Activated CD4-positive, CD25-positive, alpha-beta regulatory T cell treated with anti-CD3 and anti-CD28 coated beads, Interleukin-2, amount 50 U/mL, for 24 hours (primary cell): ENCODE data around the gene ATRAID.
"Not testable (repeated sequence)": the region's sequence is repeated elsewhere in the genome, so short reads cannot be mapped to it uniquely, and the experiment has no call there.

ENCODE experiments used
- ATAC-seq, 2 donors: fragments of 150-1000 bp; cut with Tn5 transposase; one replicate each; pipeline ENCODE4 v1.10.0; 2021; ENCODE audit warnings: mild to moderate bottlenecking in 1 of 2, moderate library complexity in 1 of 2

ATRAID gene

DNA sequence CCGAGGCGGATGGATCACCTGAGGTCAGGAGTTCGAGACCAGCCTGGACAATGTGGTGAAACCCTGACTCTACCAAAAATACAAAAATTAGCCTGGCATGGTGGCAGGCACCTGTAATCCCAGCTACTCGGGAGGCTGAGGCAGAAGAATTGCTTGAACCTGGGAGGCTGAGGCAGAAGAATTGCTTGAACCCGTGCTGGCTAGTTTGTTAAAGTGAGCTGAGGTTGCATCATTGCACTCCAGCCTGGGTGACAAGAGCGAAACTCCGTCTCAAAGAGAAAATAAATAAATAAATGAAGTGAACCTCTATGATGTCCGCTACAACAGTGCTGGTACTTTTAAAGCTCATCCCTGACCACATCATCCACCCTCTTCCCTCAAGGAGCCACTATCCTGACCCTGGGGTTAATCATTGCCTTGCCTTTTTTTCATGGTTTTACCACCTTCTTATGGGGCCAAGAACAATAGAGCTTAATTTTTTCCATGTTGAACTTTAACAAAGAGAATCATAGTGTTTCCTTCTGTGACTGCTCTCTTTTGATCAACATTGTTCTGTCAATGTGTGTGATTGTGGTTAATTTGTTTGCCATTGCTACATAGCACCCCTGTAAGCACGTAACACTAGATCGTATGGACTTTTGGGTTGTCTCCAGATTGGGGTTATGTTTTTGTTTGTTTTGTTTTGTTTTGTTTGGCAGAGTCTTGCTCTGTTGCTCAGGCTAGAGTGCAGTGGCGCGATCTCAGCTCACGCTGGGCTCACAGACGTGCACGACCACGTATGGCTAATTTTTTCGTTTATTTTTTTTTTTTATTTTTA lies 17.1 kb upstream of the ATRAID start:
- ATAC-seq: no peak

DNA sequence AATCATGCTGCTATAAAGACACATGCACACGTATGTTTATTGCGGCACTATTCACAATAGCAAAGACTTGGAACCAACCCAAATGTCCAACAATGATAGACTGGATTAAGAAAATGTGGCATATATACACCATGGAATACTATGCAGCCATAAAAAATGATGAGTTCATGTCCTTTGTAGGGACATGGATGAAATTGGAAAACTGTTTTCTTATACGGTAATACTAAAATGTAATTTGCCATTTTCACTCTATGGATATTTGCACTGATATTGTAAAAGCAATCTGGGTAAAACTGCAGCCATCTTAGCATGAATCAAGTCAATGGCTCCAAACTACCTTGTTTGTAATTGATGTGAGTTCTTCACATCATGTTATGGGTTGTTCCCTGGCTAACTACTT lies 16.0 kb upstream of the ATRAID start:
- ATAC-seq: not testable (repeated sequence)

GRCh38 chr2:27198068-27198467 lies 13.8 kb upstream of the ATRAID start:
- ATAC-seq: not testable (repeated sequence)

- ATAC-seq: no peak
Measured at GRCh38 chr2:27198627-27199026, 13.2 kb upstream of the ATRAID start.

DNA sequence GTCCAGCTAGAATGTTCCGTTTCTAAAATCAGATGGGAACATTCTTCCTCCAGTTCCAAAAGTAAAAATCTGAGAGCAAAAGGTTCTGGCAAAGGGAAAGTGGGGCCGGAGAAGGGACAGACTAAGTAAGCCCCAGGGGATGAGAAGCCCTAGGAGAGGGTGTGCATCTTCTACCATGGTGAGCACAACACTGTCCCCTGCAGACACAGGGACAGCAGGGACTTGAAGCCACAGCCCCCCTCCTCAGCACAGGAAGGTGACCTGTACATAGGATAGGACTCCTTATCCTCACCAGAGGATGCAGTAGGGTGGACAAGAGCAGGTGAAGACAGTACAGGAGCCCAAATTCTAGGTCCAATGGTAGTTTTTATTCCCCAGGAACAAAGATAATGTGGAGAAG lies 12.6 kb upstream of the ATRAID start:
- no peak for ATAC-seq

DNA sequence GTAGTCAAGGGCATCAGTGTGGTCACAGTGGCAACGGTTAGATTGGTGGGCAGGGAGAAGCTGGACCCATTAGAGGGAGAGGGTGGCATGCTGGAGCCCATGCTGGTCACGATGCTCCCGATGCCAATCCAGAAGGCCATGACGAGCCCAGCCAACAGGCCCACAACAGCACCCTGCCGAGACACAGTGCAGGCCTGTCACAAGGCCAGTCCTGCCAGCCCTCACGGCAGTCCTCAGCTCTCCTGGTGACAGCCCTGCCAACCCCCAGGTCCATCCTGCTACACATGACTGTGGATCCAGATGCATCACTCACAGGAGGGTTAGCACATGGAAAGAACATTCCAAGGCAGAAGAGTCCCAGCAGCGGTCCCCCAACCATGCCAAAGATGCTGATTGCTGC lies 10.2 kb upstream of the ATRAID start:
- no peak for ATAC-seq

GRCh38 chr2:27202854-27203253 lies 9.0 kb upstream of the ATRAID start:
- no peak for ATAC-seq

- no peak for ATAC-seq
Measured at GRCh38 chr2:27203741-27204140, 8.1 kb upstream of the ATRAID start.

DNA sequence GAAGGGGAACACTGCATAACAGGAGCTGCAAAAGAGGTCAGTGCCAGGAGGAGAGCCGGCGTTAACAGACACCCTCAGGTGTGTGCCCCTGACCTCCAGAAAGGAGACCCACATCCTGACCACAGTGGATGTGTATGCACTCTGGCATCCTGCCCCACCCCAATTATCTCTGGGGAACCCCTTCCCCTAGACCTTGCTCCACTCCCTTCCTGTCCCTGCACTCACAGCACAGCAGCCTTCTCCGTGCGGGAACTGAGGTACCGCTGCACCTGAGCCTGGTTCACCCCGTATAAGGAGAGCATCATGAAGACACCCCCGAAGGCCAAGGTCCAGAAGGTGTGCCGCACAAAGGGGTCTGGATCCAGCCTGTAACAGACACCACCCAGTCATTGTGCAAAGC lies 7.3 kb upstream of the ATRAID start:
- ATAC-seq: no peak

DNA sequence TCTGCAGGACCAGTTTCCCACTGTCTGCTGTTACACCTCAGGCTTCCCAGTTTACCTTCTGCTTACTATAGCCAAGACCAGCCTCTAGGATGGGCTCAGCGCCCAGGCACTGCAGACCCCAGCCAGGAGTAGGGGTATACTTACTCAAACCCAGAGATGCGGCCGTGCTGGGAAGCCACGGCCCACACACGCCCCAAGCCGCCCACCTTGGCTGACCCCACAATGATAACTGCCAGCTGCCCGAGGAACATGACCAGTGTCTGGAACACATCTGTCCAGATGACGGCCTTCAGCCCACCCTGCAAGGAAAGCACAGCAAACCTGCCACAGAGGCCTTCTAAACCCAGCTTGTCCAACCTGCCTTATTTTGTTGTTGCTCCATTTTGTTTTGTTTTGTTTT lies 6.6 kb upstream of the ATRAID start:
- ATAC-seq: no peak

DNA sequence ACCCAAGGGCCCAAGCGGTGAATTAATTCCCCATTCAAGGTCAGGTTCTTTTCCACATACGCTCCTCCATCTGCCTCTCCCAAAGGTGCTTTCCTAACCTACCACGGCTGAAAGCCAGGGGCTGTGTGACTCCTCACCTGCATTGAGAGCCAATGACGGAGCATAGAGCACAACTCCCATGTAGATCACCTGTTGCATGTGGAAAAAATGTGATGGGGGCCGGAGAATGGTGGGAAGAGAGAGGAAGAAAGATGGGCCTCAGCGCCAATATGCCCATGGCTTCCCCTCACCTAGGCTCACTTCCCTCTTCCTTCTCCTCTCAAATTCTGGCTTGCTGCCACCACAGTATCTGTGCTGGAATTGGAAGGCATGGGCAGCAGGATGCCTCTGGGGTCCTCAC lies 5.5 kb upstream of the ATRAID start:
- no peak for ATAC-seq

DNA sequence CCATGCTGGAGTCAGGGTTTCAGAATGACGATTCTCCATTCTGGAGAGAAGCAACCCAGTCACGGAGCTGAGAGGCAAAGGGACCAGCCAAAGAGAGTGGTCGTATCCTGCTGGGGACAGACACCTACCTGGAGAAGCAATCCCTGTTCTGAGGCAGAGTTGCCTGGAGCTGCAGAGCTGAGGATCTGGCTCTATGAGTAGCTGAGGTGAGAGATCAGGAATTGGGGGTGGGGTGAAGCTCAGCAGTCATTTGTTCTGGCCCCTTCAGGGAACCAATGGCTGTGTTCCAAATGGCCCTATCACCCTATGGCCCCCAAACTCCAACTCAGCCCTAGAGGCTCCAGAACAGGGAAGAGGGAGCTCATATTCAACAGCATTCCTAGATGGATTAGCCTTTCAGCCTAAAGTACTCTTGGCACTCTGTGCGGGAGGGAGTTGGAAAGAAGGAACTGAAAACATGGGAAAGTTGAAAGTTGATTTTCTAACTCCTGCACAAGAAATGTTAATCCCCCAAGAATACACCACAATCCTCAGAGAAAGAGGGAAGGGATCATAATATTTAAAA lies 3.3 kb upstream of the ATRAID start:
- no peak for ATAC-seq

DNA sequence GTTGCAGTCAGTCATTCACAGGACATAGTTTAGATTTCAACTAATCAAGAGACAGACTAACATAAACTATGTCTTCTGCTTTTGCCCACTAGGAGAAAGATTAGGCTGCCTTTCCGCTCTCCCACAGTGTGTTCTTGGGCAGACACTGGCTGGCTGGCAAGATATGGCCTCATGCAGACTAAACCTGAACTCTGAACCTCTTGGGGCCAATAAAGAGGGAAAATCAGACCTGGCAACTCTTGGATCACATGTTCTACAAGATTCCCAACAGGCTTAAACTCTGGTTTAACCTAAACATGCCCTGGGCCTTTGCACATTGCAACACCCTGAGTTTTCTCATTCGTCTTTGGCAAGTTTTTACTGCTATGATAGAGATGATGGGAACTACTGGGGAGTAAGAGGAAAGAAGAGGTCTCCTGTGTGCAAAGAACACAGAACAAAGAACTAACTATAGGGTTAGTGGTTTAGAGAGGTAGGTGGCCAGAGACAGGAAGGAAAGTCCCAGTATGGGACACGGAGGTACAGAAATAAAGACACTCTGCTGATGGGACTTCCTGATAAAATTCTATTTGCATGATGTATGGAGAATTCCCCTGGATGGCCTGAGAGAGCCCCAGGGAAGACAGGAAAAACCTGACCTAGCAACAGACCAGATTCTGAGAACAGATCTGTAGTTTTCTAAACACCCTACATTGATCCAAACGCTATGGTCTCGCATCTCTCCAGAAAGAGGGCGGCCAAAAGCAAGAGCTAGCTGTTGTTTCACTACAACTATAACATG lies 2.0 kb upstream of the ATRAID start:
- ATAC-seq: no peak

GRCh38 chr2:27211241-27211942 lies 449 bp upstream of the ATRAID start:
- ATAC-seq: no peak

- ATAC-seq: peak; percentile 20 to 25
Measured at GRCh38 chr2:27212626-27213471, 1.0 kb downstream of the ATRAID start.

- ATAC-seq: no peak
Measured at GRCh38 chr2:27214941-27215340, 3.1 kb downstream of the ATRAID start.

DNA sequence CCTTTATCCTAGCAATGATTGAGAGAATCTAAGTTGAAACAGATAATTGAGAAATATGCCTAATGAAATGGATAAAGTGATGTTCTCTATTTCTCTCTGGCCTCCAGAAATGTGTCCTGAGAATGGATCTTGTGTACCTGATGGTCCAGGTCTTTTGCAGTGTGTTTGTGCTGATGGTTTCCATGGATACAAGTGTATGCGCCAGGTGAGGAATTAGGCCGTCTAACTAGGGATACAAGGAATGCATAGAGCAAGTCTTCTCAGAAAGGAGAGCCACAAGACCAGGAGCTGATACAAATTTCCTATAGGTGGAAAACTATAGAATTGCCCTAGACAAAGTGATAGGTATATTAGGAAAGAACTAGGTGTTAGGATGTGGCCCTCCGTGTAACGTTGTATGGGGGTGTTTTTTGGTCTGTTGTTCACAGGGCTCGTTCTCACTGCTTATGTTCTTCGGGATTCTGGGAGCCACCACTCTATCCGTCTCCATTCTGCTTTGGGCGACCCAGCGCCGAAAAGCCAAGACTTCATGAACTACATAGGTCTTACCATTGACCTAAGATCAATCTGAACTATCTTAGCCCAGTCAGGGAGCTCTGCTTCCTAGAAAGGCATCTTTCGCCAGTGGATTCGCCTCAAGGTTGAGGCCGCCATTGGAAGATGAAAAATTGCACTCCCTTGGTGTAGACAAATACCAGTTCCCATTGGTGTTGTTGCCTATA lies 4.7 kb downstream of the ATRAID start:
- ATAC-seq: no peak

DNA sequence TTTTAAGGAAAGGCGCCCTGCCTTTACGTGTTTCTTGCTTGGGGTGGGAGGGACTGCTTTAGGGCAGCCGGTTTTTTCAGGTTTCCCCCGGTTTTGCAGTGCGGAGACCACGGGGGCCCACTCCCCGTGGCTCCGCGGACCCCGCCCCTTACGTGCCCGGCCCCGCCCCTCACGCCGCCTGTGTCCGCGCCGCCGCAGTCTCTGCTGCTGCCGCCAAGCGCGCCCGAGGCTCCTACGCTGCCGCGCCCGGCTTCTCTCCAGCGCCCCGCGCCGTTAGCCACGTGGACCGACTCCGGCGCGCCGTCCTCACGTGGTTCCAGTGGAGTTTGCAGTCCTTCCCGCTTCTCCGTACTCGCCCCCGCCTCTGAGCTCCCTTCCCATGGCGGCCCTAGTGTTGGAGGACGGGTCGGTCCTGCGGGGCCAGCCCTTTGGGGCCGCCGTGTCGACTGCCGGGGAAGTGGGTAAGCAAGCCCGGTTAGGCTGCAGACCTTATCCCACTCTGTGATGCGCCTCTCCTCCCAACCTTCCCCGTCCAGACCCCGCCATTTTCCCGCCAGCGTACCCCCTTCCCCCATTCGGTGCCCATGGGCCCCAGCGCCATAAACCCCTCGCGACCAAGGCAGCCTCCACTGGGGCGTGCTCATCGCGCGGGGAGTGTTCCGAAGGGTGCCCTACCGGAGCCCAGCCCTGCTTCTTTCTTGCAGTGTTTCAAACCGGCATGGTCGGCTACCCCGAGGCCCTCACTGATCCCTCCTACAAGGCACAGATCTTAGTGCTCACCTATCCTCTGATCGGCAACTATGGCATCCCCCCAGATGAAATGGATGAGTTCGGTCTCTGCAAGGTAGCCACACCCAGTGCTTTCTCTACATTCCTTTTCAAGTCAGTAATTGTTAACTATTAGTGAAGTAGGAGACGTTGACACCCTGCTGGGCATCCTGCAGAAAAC lies 5.6 kb downstream of the ATRAID start, which contains the start of gene CAD:
CAD (plus strand) TSS at position 197 of the 949 bp plus-strand sequence; CDS start at position 380, 183 bp downstream.
- peak; percentile 85 to 88 for ATAC-seq

GRCh38 chr2:27218614-27219013 lies 6.8 kb downstream of the ATRAID start:
- no peak for ATAC-seq

DNA sequence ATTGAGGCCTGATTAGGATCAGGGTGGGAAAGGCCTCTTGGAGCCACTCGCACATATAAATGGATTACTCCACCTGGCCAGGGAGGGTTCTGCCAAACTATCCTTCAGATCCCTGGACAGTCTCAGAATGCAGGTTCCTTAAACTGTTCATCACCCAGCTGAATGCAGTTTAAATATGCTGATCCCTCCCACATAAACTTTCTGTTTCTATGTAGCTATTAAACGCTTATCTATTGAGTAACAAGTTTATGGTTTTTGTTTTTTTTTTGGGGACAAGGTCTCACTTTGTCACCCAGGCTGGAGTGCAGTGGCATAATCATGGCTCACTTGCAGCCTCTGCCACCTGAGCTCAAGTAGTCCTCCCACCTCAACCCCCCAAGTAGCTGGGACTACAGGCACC lies 7.2 kb downstream of the ATRAID start:
- ATAC-seq: no peak
